Measurements from ENCODE around the gene WDR17.

Gene WDR17

GRCh38 chr4:176090115-176090514 lies 24.5 kb downstream of the WDR17 start:
- no peak for DNase-seq (ENCODE audit: low read depth in 2 of 3, low spot score in 2 of 3)

DNA sequence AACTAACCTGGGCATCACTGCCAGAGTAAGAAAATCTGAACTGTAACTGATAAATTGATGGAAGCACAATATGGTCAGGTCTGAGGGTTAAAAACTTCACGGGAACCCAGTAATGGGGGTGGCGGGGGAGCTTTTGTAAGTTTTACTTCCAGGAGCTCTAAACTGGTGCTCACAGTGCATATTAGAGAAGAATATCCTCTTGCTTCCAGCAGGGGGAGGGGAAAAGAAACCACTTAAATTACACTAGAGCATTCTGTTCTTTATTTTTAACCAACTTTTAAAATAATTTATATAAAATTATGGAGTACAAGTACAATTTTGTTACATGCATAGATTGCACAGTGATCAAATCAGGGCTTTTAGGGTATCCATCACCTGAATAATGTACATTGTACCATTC lies 33.7 kb downstream of the WDR17 start:
- no peak for DNase-seq (ENCODE audit: low read depth in 2 of 3, low spot score in 2 of 3)

- no peak for DNase-seq (ENCODE audit: low read depth in 2 of 3, low spot score in 2 of 3)
Observed at GRCh38 chr4:176102414-176103063, 36.9 kb downstream of the WDR17 start.

DNA sequence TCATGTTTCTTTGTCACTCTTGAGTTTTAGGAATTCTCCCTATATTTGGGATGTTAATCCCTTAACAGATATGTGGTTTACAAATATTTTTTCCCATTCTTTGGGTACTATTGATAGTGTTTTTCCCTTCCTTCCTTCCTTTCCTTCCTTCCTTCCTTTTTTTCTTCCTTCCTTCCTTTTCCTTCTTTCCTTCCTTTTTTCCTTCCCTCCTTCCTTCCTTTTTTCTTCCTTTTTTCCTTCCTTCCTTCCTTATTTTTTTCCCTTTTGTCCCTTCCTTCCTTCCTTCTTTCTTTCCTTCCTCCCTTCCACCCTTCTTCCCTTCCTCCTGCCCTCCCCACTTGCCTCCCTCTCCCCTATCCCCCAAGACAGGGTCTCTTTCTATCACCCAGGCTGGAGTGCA lies 42.1 kb downstream of the WDR17 start:
- no peak for DNase-seq (ENCODE audit: low read depth in 2 of 3, low spot score in 2 of 3)

DNA sequence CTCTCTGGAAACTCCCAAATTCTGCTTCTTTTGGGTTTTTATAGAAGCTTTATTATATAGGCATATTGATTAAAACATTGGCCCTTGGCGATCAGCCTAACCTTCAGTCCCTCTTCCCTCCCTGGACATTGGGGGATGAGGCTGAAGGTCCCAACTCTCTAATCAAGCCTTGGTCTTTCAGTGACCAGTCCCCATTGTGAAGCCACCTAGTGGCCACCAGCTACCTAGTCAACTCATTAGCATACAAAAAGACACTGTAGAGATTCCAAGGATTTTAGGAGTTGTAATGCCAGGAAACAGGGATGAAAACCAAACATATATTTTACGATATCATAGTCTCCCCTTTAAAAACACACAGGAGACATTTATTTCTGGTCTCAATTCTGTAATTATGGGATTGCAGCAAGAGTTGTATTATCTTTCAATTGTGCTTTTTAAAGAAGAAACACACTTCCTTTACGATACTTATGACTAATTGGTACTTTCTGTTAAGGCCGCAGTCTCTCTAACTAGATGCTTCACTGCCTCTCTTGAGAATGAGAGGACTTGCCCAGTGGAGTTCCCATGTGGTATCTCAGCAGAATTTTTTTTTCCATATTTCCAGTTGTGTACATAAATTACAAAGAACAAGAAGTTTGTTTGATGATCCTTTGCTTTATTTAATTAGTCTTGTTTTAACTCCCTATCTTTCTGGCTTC lies 58.2 kb downstream of the WDR17 start:
- no peak for DNase-seq (ENCODE audit: low read depth in 2 of 3, low spot score in 2 of 3)

DNA sequence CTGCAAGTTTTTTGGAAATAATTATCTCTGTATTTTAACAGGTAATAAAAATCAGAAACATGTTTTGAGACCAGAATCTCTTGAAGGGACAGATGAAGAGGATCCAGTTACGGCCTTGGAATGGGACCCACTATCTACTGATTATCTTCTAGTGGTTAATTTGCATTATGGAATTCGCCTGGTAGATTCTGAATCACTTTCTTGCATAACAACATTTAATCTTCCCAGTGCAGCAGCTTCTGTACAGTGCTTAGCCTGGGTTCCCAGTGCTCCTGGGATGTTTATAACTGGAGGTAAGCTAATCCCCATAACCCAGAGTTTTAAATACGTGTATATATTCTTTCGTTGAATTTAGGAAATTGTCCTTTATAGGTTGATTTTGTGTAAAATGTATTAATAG lies 59.4 kb downstream of the WDR17 start:
- DNase-seq (ENCODE audit: low read depth in 2 of 3, low spot score in 2 of 3), result no peak

DNA sequence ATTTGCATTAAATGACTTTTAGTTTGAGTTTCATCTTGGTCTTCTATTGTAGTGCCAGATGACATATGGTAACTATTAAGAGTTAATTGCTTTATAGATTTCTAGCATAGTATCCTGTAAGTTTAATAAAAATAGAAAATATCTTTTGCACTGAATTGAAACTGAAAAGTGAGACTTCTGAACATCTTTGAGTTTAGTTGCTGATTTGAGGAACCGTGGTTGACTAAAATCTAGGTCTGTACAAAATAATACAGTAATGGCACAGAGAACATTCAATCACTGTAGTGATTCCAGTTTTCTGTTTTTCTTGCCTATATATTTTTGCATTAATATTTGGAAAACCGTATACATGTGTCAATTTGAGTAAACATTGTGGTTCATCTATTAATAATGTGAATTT lies 69.0 kb downstream of the WDR17 start:
- no peak for DNase-seq (ENCODE audit: low read depth in 2 of 3, low spot score in 2 of 3)

GRCh38 chr4:176137631-176138030 lies 72.0 kb downstream of the WDR17 start:
- DNase-seq (ENCODE audit: low read depth in 2 of 3, low spot score in 2 of 3), result no peak

GRCh38 chr4:176139518-176139917 lies 73.9 kb downstream of the WDR17 start:
- no peak for DNase-seq (ENCODE audit: low read depth in 2 of 3, low spot score in 2 of 3)

DNA sequence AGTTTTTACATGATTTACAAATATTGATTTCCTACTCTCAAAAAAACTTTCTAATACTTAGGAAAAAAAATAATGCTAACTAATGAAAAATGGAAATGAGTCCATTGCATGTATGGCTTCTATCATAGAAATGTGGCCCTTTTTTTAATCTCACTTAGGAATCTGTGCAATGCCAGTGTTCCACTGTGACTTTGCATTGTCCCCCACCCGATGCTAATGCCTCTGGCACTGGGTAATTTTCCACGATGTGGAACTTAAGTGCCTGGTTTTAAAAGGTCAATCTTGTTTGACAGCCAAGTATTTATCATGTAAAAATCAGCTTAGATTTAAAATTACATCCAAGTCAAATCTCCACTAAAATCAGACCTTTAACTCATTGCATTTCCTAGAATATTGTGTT lies 76.6 kb downstream of the WDR17 start:
- no peak for DNase-seq (ENCODE audit: low read depth in 2 of 3, low spot score in 2 of 3)

- no peak for DNase-seq (ENCODE audit: low read depth in 2 of 3, low spot score in 2 of 3)
Observed at GRCh38 chr4:176149680-176150355, 84.2 kb downstream of the WDR17 start.

DNA sequence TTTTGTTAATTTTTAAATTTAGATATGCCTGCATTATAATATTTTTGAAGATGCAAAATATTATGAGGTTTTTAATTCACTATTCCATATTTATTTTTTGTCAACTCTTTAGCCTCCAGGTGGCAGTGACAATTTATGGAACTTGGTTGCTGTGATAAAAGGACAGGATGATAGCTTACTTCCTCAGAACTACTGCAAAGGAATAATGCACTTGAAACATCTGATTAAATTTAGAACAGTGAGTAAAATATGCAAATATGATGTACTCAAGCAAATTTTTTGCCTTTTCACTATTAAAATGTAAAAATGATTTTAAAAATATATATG lies 84.7 kb downstream of the WDR17 start:
- no peak for DNase-seq (ENCODE audit: low read depth in 2 of 3, low spot score in 2 of 3)

DNA sequence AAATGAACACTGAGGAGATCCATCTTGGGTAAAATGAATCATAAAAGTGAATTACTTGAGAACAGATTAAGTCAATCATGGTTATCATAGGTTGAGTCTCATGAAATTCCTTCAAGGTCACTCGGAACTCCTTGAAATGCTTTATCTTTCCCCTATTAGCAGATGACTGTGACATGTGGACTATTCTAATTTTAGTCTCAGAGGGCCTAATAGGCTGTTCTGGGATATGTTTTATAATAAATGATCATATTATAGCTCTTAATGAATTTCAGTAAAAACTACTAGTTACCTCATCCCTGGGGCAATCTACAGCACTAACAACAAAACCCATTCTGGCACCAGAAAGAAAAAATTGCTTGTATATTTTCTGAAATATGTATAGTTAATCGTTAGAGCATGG lies 85.1 kb downstream of the WDR17 start:
- DNase-seq (ENCODE audit: low read depth in 2 of 3, low spot score in 2 of 3), result no peak

GRCh38 chr4:176153124-176153523 lies 87.5 kb downstream of the WDR17 start:
- no peak for DNase-seq (ENCODE audit: low read depth in 2 of 3, low spot score in 2 of 3)

DNA sequence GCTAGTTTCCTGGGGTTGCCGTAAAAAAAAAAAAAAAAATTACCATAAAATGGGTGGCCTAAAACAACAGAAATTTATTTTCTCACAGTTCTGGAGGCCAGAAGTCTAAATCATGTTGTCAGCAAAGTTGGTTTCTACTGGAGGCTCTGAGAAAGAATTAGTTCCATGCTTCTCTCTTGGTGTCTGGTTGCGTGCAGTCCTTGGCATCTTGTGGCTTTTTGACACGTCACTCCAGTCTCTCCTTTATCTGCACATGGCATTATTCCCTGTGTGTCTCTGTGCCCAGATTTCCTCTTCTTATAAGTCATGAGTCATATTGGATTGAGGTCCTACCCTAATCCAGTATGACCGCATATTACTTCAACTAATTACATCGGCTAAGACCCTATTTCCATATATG lies 91.0 kb downstream of the WDR17 start:
- no peak for DNase-seq (ENCODE audit: low read depth in 2 of 3, low spot score in 2 of 3)

GRCh38 chr4:176163041-176163440 lies 97.4 kb downstream of the WDR17 start:
- no peak for DNase-seq (ENCODE audit: low read depth in 2 of 3, low spot score in 2 of 3)

DNA sequence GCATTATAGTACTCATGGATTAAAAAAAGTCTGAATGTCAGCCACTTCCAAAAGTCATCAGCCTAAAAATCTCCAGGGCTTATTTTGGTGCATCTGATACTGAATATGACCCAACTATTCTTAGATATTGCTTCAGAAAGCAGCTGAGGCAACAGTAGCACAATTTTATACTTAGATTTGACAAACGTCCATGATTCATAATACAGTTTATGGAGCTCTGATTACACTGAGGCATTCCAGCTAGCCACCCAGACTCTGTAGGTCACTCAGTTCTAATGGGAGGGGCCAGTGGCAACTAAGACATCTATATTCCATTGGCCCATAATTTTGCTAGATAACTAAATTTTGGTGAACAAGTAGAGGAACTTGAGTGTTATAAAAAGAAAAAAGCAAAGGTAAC lies 119.4 kb downstream of the WDR17 start:
- DNase-seq (ENCODE audit: low read depth in 2 of 3, low spot score in 2 of 3), result no peak

- no peak for DNase-seq (ENCODE audit: low read depth in 2 of 3, low spot score in 2 of 3)
Observed at GRCh38 chr4:176186067-176186466, 120.4 kb downstream of the WDR17 start.

DNA sequence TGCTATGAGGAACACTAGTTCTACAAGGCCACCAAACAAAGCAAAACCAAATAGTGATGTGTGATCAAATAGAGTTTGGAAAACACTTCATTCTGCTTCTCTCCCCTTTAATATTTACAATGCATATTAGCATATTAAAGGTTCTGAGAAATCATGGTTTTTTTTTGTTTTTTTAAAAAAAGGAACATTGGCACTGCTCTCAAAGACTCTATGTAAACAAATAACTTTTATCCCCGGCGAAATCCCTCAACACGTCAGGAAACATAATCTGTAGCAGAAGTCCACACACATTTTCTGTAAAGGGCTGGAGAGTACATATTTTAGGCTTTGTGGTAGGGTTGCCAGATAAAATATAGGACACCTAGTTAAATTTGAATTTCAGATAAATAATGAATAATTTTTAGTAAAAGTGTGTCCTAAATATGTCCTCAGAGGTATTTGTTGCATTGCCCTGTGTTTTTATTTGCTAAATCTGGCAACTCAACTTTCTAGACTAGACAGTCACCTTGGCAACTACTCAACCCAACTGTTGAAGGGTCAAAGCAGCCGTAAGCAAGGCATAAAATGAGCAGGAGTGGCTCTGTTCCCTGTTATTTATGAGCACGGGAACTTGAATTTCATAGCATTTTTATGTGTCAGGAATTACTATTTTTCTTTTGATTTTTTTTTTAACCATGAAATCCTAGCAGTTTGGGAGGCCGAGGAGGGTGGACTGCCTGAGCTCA lies 121.2 kb downstream of the WDR17 start:
- no peak for DNase-seq (ENCODE audit: low read depth in 2 of 3, low spot score in 2 of 3)

GRCh38 chr4:176187624-176188023 lies 122.0 kb downstream of the WDR17 start:
- DNase-seq (ENCODE audit: low read depth in 2 of 3, low spot score in 2 of 3), result no peak

DNA sequence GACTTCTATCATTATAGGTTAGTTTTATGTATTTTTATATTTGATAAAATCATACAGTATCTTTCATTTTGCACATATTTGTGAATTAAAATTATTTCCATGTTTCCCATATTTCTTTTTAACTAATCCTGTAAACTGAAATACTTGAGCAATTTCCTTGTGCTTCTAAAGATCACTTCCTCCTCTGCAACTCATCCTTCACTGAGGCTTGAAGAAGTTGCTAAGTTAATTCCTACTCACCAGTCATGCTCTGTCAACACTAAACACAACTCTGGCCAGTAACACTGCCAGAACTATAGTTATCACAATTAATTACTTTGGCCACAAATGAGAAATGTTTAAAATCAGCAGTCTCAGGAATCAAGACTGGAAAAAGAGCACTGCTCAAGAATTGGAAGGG lies 123.0 kb downstream of the WDR17 start:
- no peak for DNase-seq (ENCODE audit: low read depth in 2 of 3, low spot score in 2 of 3)
